Loucy (cell line): ENCODE measurements around the gene TRIP13.
"Not testable (repeated sequence)": the region's sequence is repeated elsewhere in the genome, so short reads cannot be mapped to it uniquely, and the experiment has no call there.

Source experiments
- H2AFZ ChIP-seq: fragments of 200-600 bp; sonication (generic); 2 replicates; pipeline ENCODE4 v1.6.0; 2016; ENCODE audit warnings: antibody characterized with exemption, mild to moderate bottlenecking, low read length, moderate library complexity
- H3F3A ChIP-seq: fragments of 200-600 bp; 2 replicates; pipeline ENCODE4 v1.6.0; 2016; ENCODE audit warnings: antibody characterized with exemption, low read depth, mild to moderate bottlenecking
- H3K27me3 ChIP-seq: fragments of 200-600 bp; sonication (generic); 2 replicates; pipeline ENCODE4 v1.6.1; 2014; ENCODE audit warnings: low read length, mild to moderate bottlenecking; ENCODE audit not compliant: insufficient read depth, poor library complexity, severe bottlenecking
- H3K36me3 ChIP-seq: fragments of 200-600 bp; sonication (generic); 2 replicates; pipeline ENCODE4 v1.6.1; 2016; ENCODE audit warnings: low read length; ENCODE audit not compliant: insufficient read depth
- H3K4me1 ChIP-seq: fragments of 200-600 bp; sonication (generic); 2 replicates; pipeline ENCODE4 v1.5.1; 2014; ENCODE audit warnings: low read length, mild to moderate bottlenecking; ENCODE audit not compliant: insufficient read depth, poor library complexity, severe bottlenecking
- H3K4me2 ChIP-seq: fragments of 200-600 bp; sonication (generic); 2 replicates; pipeline ENCODE4 v1.6.0; 2014; ENCODE audit warnings: antibody characterized with exemption, low read length, low read depth, mild to moderate bottlenecking; ENCODE audit not compliant: poor library complexity, severe bottlenecking
- H3K4me3 ChIP-seq: fragments of 200-600 bp; sonication (generic); 2 replicates; pipeline ENCODE4 v1.5.1; 2014; ENCODE audit warnings: low read length, mild to moderate bottlenecking, mixed read lengths; ENCODE audit not compliant: poor library complexity, severe bottlenecking
- H3K79me2 ChIP-seq: fragments of 200-600 bp; sonication (generic); 2 replicates; pipeline ENCODE4 v1.6.1; 2014; ENCODE audit warnings: low read length; ENCODE audit not compliant: insufficient read depth
- H3K9ac ChIP-seq: fragments of 200-600 bp; sonication (generic); 2 replicates; pipeline ENCODE4 v1.6.0; 2014; ENCODE audit warnings: mild to moderate bottlenecking, low read depth, low read length, moderate library complexity; ENCODE audit not compliant: poor library complexity, severe bottlenecking
- H3K9me2 ChIP-seq: fragments of 200-600 bp; sonication (generic); replicated peaks from 2 replicates; pipeline ENCODE4 v1.6.1; 2016; ENCODE audit warnings: low read depth, low read length, mixed read lengths
- H3K9me3 ChIP-seq: fragments of 200-600 bp; sonication (generic); 2 replicates; pipeline ENCODE4 v1.6.1; 2014; ENCODE audit warnings: mild to moderate bottlenecking, antibody characterized with exemption, low read length, low read depth; ENCODE audit not compliant: insufficient read depth
- H4K20me1 ChIP-seq: fragments of 200-600 bp; sonication (generic); 2 replicates; pipeline ENCODE4 v1.6.0; 2014; ENCODE audit warnings: antibody characterized with exemption, low read length, mild to moderate bottlenecking; ENCODE audit not compliant: insufficient read depth, poor library complexity, severe bottlenecking
- EZH2phosphoT487 ChIP-seq: fragments of 200-600 bp; IDR thresholded peaks from 2 replicates; pipeline ENCODE4 v1.6.1; 2018; ENCODE audit warnings: antibody characterized with exemption, mild to moderate bottlenecking, moderate library complexity, borderline replicate concordance

TRIP13 gene

GRCh38 chr5:845676-846601 is 46.7 kb upstream of the TRIP13 start:
- not testable (repeated sequence) for H2AFZ ChIP-seq, H3K79me2 ChIP-seq, H3K9ac ChIP-seq, H3K36me3 ChIP-seq, H3K9me2 ChIP-seq, H3F3A ChIP-seq, H3K4me2 ChIP-seq, H3K9me3 ChIP-seq, H3K4me3 ChIP-seq, H3K4me1 ChIP-seq, H3K27me3 ChIP-seq, H4K20me1 ChIP-seq

GRCh38 chr5:846602-847091 is 46.0 kb upstream of the TRIP13 start:
- H3K9ac ChIP-seq, H3K36me3 ChIP-seq, H3K4me1 ChIP-seq, H3K27me3 ChIP-seq, H4K20me1 ChIP-seq, H3K79me2 ChIP-seq, H3K9me3 ChIP-seq, H3K4me2 ChIP-seq, H3K4me3 ChIP-seq, H2AFZ ChIP-seq, H3F3A ChIP-seq, H3K9me2 ChIP-seq: not testable (repeated sequence)

- H2AFZ ChIP-seq, H3K36me3 ChIP-seq, H3K4me1 ChIP-seq, H3K4me3 ChIP-seq, H3K4me2 ChIP-seq, H3K9ac ChIP-seq, H3K79me2 ChIP-seq, H3K9me2 ChIP-seq, H4K20me1 ChIP-seq, H3K27me3 ChIP-seq, H3F3A ChIP-seq, H3K9me3 ChIP-seq: not testable (repeated sequence)
These were observed 45.5 kb upstream of the TRIP13 start for GRCh38 chr5:847212-847611.

GRCh38 chr5:847736-848135 is 44.9 kb upstream of the TRIP13 start:
- H3K36me3 ChIP-seq, H3K9me2 ChIP-seq, H2AFZ ChIP-seq, H3K79me2 ChIP-seq, H3F3A ChIP-seq, H3K4me3 ChIP-seq, H3K9ac ChIP-seq, H3K4me1 ChIP-seq, H3K9me3 ChIP-seq, H3K4me2 ChIP-seq, H4K20me1 ChIP-seq, H3K27me3 ChIP-seq: not testable (repeated sequence)

- Histone ChIP-seq H3K4me1 (no peaks in the 10 kb centered on the region), H3K9me3 (no peaks in the 10 kb centered on the region), H3K79me2 (no peaks in the 10 kb centered on the region), H3K36me3 (no peaks in the 10 kb centered on the region), H3K9me2 (no peaks in the 10 kb centered on the region), H3K4me2 (no peak overlapping the region), H3K4me3 (no peak overlapping the region), H3K27me3 (no peaks in the 10 kb centered on the region), H3F3A (no peaks in the 10 kb centered on the region), H2AFZ (no peak overlapping the region), H4K20me1 (no peaks in the 10 kb centered on the region), H3K9ac (no peak overlapping the region)
- no peak for TF ChIP-seq EZH2phosphoT487
These were observed 44.0 kb upstream of the TRIP13 start for GRCh38 chr5:848671-849111.
